ENCODE measurements around the gene PLEKHA5.

DNA sequence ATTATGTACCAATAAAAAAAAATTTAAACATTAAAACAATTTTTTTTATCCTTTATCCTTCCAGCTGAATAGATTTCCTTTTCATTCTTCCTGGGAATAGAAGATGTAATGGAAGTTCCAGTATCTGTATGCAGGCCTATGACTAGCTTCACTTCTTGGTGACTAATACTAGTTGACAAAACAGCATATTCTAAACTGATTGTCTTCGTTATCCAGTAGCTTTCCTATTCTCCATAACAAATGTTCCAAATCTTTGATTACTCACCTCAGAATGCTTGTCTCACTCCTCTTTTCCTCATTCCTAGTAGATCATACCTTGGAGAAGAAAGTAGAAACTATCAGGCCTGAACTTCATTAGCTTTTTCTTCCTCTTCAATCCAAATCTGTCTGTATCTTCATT is 70.7 kb downstream of the PLEKHA5 start:
- TF ChIP-seq, protein P1, sequence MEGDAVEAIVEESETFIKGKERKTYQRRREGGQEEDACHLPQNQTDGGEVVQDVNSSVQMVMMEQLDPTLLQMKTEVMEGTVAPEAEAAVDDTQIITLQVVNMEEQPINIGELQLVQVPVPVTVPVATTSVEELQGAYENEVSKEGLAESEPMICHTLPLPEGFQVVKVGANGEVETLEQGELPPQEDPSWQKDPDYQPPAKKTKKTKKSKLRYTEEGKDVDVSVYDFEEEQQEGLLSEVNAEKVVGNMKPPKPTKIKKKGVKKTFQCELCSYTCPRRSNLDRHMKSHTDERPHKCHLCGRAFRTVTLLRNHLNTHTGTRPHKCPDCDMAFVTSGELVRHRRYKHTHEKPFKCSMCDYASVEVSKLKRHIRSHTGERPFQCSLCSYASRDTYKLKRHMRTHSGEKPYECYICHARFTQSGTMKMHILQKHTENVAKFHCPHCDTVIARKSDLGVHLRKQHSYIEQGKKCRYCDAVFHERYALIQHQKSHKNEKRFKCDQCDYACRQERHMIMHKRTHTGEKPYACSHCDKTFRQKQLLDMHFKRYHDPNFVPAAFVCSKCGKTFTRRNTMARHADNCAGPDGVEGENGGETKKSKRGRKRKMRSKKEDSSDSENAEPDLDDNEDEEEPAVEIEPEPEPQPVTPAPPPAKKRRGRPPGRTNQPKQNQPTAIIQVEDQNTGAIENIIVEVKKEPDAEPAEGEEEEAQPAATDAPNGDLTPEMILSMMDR (IDR thresholded peaks at IDR 0.05) = no peak
- no peak for TF ChIP-seq POLR2A (IDR thresholded peaks at IDR 0.05)

Measured in body of pancreas (tissue), 4 donors.